CD4-positive, alpha-beta T cell treated with Interleukin-4 for 4 hours (primary cell): Measurements from ENCODE around the gene ZDHHC5.

Source experiments
- DNase-seq: peaks from one replicate; pipeline ENCODE4 v3.0.0-alpha.2; 2020

ZDHHC5 gene, protein sequence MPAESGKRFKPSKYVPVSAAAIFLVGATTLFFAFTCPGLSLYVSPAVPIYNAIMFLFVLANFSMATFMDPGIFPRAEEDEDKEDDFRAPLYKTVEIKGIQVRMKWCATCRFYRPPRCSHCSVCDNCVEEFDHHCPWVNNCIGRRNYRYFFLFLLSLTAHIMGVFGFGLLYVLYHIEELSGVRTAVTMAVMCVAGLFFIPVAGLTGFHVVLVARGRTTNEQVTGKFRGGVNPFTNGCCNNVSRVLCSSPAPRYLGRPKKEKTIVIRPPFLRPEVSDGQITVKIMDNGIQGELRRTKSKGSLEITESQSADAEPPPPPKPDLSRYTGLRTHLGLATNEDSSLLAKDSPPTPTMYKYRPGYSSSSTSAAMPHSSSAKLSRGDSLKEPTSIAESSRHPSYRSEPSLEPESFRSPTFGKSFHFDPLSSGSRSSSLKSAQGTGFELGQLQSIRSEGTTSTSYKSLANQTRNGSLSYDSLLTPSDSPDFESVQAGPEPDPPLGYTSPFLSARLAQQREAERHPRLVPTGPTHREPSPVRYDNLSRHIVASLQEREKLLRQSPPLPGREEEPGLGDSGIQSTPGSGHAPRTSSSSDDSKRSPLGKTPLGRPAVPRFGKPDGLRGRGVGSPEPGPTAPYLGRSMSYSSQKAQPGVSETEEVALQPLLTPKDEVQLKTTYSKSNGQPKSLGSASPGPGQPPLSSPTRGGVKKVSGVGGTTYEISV

DNA sequence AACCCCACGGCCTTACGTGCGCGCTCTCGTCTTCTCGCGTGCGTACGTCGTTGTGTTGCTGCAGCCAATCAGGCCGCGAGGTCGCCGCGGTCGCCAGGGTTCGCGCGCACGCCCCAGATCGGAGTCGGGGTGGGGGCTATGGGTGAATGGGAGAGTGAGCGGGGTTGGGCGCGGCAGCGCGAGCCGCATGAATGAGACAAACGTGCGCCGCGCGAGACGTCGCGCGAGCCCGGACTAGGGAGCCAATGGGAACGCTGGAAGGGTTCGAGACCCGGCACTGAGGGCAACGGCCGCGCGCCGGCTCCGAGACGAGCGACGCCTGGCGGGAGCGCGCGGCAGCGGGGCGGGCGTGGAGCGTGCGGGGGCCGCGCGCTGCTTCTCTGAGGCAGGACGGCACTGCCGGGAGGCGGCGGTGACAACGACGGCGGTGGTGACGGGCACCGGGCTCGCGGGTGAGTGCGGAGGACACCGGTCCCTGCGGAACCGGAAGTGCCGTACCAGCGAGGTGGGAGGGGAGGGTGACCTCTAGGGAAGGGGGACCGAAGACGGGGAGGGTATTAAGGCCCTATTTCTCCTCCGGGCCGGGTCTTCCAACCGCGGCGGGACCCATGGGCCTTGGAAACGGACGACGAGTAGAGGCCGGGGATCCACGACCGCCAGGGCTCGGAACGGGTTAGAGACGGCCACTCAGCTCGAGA lies at the start of gene ZDHHC5:
TSS of gene ZDHHC5 (plus strand) at position 379 of the 698 bp plus-strand sequence. CDS start 4,977 bp downstream, outside the sequence.
- peak; percentile 100 for DNase-seq

DNA sequence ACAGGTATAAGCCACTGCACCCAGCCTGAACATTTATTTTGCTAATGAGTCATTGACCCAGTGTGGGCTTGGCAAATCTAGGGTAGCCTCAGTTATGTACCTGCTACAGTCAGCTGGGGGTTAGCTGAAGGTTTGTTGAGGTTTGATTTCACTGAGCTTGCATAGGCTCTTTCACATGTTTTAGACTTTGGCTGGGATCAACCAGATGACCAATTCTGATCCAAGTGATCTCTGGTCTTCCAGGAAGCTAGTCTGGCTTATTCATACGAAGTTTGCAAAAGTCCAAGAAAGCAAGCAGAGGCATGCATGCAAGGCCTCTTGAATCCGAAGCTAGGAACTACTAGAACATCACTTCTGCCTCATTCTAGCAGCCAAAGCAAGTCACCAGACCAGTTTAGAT lies 49.5 kb upstream of the ZDHHC5 start:
- no peak for DNase-seq

DNA sequence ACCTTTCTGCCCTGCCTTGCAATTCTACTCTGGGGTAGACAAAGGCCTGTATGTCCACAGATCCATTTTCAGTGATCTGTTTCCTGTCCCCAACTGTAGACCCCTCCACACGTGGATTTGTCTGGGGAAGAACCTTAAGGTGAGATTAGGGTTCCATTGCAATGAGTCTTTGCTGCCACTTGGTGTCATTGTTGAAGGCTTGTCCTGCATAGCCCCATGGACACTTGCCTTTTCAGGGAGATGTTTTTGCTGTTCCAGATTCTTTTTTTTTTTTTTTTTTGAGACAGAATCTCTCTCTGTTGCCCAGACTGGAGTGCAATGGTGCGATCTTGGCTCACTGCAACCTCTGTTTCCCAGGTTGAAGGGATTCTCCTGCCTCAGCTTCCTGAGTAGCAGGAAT lies 48.6 kb upstream of the ZDHHC5 start:
- no peak for DNase-seq

DNA sequence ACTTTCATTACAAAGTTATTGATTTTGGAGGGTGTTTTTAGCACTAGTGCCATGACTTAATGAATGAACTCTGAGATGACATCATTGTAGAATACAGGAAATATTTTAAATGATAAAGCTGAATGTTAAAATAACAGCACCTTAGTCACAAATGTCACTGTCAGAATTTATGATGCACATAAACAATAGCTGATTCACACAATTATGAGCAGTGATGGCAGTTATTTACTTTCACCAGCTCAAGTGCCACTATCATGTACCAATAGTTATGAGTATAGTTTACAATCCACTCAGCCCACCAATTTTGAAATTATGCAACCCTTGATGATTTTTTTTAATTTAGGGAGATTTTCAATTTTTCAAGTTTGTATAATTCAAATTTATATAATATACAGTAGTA lies 47.4 kb upstream of the ZDHHC5 start:
- DNase-seq, result no peak

DNA sequence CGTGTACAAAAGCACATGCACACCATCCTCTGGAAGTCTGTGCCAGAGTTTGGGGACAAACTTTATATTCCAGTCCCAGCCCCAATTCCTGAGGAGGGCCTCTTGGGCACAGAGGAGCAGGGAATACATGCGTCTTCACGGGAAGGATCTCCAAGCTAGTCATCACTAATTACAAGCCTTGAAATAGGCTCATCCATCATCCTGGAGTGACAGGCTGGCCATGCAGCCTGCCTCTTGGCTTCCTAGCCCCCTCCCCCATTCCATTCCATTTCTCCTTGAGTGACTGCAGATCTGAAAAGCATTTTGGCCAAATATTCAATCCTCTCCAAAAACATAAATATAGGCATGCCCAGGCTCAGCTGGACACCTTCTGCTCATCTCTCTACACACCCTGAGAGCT lies 45.7 kb upstream of the ZDHHC5 start:
- no peak for DNase-seq

DNA sequence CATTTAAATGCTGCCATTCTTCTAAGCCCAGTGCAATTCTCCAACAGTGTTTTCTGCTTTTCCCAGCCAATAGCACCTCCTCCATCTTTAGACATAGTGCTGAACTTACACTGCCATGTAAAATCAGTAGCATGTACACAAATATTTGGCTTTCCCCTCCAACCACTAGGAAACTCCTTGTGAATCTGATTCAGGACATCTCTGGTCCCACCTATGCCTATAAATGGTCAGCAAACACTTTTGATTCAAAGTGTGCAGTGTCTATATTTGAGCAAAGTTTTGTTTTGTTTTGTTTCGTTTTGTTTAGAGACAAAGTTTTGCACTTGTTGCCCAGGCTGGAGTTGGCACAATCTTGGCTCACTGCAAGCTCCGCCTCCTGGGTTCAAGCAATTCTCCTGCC lies 43.0 kb upstream of the ZDHHC5 start:
- no peak for DNase-seq

DNA sequence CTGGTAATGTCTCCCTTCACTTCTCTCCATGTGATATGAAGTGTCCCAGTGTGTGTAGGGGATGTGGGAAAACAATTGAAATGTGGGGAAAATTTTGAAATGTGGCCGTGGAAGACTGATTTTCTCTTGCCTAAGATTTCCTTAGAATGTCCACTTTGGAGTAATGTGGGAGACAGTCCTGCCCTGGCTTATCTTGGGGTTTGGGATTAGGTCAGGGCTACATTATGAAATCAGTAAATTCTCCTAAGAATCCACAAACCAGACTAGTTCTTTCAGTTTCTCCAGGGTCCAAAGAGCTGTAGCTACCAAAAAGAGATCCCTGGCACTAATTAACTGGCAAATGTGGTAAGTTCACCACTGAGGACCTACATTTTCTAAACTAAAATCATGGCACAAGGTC lies 41.0 kb upstream of the ZDHHC5 start:
- DNase-seq, result no peak

DNA sequence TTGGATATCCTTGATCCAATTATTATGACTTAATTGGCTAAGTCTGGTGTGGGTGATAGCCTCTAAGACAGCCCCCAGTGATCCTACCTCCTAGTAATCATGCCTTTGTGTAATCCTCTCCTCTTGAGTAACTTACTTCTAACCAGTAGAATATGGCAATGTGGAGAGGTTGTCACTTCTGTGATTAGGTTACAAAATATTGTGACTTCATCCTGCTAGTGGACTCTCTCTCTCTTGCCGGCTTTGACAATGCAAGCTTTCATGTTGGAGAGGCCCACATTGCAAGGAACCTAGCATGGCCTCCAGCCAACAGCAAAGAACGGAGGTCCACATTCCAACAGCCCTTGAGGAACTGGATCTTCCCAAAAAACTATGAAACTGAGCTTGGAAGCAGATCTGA lies 37.7 kb upstream of the ZDHHC5 start:
- no peak for DNase-seq

DNA sequence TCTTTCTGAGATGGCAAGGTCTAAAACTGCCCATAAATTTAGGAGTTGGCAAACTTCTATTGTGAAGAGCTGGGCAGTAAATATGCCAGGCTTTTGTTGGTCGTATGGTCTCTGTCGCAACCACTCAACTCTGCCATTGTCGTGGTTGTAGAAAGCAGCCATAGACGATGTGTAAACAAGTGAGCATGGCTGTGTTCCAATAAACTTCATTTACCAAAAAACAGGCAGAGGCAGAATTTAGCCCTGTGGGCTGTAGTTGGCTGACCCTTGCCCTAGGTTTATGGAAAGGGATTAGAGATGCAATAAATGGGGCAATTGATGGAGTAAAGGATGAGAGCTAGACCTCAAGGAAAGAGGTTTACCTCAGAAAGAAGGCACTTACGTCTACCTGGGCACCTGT lies 35.8 kb upstream of the ZDHHC5 start:
- no peak for DNase-seq

DNA sequence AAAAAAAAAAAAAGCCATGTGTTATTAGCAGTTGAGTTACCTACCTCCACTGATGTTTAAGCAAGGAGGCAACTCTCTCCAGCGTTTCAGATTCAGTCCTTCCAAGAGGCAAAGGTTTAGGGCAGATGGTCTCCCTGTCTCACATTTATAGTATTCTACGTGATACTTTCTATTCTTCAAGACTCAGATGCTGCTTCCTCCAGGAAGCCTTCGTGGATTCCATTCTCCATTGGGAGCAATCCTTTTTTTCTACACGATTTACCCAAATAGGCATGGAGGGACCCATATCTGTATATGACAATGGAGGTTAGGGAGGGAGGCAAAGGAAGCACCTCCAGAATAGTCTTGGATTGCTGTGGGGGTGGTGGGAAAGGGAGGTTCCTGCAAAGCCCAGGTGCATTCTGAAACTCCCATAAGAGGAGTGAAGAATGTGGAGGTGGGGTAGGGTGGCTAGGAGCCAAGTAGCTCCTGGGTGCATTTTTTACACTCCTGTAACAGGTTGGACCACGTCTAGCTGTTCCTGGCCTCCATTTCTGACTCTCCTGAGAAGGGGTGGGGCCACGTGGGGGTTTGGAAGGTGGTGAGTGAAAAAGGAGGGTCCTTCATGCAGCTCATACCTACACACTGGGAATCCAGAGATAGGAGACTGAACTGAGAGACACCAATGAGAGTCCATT lies 34.4 kb upstream of the ZDHHC5 start:
- no peak for DNase-seq

DNA sequence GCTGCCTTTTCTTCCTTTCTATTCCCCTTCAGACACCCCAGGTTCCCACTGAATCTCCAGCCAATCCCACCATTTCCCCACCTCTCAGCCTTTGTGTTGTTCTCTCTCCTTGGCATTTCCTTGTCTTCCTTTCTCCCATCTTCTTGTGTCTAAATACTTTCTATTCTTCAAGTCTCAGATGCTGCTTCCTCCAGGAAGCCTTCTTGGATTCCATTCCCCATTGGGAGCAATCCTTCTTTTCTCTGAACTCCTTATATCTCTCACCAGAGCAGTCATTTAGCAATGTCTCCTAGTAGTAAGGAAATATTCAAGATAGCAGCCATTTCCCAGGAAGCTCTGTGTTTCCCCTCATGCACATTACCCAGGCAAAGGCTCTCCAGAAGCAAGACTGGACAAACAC lies 33.6 kb upstream of the ZDHHC5 start:
- DNase-seq, result no peak

DNA sequence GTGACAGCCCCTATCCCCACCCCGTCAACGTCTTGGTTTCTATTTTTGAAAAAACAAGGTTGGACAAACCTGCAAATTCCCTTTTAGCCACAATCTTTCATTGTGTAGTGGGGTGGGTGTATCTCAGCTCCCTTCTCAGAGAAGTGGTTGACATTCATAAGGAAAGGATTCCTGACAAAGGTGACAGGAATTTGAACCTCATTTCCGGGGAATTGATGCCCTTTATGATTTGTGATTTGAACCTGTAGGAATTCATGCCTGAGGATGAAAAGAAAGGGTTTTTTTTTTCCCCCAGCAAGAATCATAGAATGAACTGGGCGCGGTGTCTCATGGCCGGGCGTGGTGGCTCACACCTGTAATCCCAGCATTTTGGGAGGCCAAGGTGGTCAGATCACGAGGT lies 32.7 kb upstream of the ZDHHC5 start:
- no peak for DNase-seq

DNA sequence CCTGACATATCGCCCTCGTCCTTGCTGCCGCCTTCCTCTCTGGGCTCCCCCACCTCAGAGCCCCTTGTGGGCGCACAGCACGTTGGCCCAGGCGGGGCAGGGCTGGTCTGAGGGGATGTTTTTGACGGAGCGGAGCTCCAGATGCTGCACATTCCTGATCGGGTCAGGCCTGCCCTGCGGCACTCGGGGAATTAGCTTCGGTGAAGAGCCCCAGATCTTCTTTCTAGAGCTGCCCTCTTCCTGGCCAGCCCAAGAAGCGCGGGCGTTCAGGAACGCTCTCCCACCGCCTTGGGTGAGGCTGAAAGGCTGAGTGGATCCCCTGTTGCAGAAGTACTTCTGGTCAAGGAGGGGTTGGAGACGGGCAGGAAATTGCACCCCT lies 30.3 kb upstream of the ZDHHC5 start:
- DNase-seq, result no peak

DNA sequence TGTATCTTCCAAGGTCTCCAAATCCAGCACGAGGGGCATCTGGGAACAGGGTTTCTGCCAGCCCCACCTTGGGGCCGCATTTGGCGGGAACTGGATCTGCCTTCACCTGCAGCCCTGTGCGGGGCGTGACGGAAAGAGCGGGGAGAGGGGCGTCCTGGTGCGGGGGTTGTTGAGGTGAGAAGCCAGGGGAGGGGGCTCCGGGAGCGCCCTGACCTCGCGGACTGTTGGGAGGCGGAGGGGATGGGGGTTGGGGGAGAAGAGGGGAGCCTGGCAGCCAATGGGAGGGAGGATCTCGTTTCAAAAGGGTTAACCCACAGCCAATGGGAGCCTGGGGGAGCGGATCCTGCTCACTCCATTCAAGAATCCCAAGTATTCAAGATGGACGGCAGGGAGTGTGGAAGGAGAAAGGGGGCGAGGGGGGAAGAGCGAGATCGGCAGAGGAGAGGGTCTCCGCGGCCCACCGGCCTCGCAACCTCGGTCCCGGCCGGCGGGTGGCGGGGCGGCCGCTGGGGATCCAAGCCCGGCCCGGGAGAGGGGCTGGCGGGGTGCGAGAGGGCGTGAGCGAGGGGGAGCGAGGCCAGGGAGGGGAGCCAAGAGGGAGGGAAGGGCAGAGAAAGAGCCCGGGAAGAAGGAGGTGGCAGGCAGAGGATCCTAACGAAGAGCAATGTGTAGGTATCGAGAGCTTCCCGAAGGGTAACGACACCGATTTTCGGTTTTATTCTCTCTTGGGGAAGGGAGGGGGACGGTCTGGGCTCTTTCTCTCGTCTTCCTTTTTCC lies 29.7 kb upstream of the ZDHHC5 start:
- no peak for DNase-seq

DNA sequence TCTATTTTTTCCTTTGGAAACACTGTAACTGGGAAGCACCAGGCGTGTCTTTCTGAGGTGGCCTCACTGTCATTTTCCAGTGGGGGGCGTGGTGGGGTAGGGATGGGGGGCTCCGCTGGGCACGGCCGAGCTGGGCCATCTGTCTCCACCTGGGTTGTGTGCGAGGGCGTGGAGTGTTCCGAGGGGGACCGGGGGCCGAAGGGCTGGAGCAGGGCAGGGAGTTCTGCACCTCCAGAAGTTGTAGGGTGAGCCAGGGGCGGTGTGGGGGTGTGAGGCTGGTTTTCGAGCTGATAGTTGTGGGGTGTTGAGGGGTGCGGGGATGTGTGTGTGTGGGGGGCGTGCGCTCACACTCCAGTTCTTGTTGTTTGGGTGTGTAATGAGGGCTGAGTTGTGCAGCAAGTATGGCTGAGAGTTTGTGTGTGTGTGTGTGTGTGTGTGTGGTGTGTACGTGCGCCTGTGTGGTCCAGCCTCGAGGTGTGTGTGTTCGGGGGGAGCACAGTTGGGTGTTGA lies 29.0 kb upstream of the ZDHHC5 start:
- no peak for DNase-seq

DNA sequence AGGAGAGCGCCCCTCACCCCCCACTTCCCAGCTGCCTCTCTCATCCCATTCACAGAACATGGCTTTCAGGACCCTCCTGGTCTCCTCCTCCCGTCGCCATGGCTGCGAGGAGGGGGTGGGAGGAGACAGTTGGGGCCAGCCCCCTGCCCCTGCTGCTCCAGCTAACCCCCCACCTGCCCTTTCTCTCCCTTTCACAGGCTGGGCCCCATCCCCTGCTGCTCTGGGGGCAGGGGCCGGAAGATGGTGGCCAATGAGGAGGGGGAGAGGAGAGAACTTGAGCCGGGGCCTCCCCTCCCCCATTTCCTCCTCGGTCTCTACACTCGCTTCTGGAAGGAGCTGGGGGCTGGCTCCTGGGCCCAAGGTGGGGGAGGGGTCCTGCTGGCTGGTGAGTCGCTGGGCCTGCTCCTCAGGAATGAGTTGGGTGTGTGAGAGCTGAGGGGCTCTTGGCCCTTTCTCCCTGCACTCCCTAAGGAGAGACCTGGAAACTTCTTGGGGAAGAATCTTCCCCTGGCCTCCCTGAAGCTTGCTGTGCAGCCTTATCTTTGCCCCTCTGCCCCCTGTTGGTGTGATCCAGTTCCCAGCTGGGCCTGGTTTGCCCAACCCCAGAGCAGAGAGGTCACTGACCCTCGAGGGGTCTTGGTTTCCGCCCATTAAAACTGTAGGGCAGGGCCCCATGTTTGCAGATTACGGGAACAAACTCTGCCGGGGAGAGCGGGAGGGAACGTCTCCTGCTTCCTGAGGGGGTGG lies 28.4 kb upstream of the ZDHHC5 start:
- no peak for DNase-seq

DNA sequence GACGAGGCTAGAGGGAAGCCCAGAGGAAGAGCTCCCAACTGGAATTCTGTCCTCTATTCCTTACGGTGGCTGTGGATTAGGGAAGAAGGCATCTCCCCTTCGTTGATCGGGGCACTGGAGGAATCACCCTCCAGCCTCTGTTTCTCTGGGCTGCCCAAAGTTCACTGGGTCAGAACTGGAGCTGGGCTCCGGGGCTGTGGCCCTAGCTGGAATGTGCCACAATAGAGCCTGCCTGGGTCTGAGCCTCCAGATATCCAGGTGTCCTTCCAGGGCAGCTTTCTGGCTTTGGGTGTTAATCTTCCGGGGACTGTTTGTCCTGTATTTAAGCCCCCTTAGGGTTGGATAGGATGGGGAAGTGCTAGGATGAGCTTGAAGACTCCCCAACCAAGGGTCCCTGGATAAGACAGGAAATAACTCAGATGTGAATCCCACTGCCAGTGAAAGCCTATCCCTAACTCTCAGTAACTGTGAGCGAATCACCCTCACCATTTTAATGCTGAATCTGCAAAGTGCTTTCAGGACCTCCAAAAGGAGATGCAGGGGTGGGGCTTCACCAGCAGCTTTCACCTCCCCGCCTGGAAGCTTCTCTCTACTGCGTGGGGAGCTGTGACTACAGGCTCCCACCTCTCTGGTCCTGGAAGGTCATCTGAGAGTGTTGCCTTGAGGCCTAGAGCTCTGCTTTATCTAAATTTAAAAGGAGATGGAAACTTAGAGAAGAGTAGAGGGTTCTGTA lies 27.7 kb upstream of the ZDHHC5 start:
- DNase-seq, result no peak

DNA sequence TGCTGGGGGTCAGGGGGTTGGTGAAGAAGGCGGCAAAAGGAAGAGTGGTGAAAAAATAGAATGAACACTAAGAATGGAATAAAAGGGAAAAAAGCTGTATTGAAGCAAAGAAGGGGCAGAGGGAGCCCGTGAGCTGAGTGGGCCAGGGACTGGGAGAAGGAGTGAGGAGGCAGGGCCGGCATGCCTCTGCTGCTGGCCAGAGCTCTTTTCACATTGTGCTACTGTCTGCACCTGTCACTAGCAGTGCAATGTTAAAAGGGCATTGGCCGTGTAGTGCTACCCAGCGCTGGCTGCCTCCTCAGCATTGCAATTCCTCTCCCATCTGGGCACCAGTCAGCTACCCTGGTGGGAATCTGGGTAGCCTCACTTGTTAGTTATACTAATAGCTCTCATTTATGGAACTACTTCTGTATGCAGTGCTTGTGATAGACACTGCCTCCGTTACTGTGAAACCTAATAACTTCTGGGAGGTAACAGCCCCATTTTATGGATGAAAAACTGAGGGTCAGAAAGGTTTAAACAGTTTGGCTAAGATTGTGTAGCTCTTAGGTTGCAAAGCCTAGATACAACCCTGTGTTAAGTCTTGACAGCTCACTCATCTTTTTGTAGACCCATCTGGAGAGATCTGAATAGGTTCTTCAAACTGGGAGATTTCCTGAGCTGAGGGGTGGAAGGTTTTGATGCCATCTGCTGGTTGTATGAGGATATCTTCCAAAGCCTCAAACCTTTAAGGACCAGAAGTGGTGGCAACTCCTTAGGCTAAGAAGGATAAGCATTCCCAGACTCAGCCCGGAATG lies 26.7 kb upstream of the ZDHHC5 start:
- peak; percentile 43 for DNase-seq

DNA sequence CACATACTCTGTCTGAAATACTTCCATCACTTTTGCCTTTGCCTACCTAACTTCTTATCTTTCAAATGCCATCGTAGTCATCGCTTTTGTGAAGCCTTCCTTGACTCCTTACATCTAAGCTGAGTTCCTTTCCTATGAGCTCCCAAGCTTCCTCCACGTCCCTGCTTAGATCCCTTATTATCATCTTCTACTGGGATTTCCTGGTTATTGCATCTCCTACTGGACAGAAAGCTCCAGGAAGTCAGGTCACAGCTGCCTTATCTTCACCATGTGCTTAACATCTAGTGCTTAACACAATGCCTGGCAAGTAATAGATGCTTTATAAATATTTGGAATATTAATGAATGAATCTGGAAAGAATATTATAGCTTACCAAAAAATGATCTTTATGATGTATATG lies 24.1 kb upstream of the ZDHHC5 start:
- DNase-seq, result no peak
